Activated CD8-positive, alpha-beta T cell treated with anti-CD3 and anti-CD28 coated beads, Interleukin-2, amount 10 ng/mL, durations not matched to agents 7 days and 5 days (primary cell): Measurements from ENCODE around the gene SRPK2. TPM values are rescaled to one million over a fixed set of nuclear protein-coding genes. Genes with fewer than 3 reads are reported as not detected.

ENCODE experiments used
- ATAC-seq: fragments of 150-1000 bp; cut with Tn5 transposase; one replicate; pipeline ENCODE4 v1.10.0; 2021; ENCODE audit warnings: moderate library complexity
- CTCF ChIA-PET: fragments of 350-600 bp; sonication (Branson Sonifier 250); formaldehyde crosslinking; loops from one replicate; lab custom pipeline; 2021; ENCODE audit warnings: antibody characterized with exemption; lab: Charles Lee
- POLR2A ChIA-PET: fragments of 350-600 bp; sonication (Branson Sonifier 250); formaldehyde crosslinking; loops from one replicate; lab custom pipeline; 2021; ENCODE audit warnings: antibody characterized with exemption; lab: Charles Lee
- DNase-seq: peaks from one replicate; pipeline ENCODE4 v3.0.0-alpha.2; 2020
- H3K27ac Mint-ChIP-seq: one replicate; pipeline ENCODE4 v1.8.0; 2021; ENCODE audit warnings: mild to moderate bottlenecking, mixed read lengths
- H3K27me3 Mint-ChIP-seq: one replicate; pipeline ENCODE4 v1.8.0; 2021; ENCODE audit warnings: low read depth, mixed read lengths
- H3K36me3 Mint-ChIP-seq: one replicate; pipeline ENCODE4 v1.8.0; 2021; ENCODE audit warnings: low read depth, mixed read lengths
- H3K4me1 Mint-ChIP-seq: one replicate; pipeline ENCODE4 v1.8.0; 2021; ENCODE audit warnings: low read depth, mixed read lengths
- H3K4me3 Mint-ChIP-seq: one replicate; pipeline ENCODE4 v1.8.0; 2021; ENCODE audit warnings: mild to moderate bottlenecking, mixed read lengths
- H3K9me3 Mint-ChIP-seq: one replicate; pipeline ENCODE4 v1.8.0; 2022; ENCODE audit warnings: mixed read lengths; ENCODE audit not compliant: insufficient read depth
- total RNA-seq, 2 experiments: library from RNA; stranded (reverse); gene quantifications; one replicate each; pipeline ENCODE4 v1.2.3, GENCODE V29; 2021

Gene SRPK2
- total RNA-seq, 2 experiments from 2014 or later = 34.5 to 35.9 TPM

DNA sequence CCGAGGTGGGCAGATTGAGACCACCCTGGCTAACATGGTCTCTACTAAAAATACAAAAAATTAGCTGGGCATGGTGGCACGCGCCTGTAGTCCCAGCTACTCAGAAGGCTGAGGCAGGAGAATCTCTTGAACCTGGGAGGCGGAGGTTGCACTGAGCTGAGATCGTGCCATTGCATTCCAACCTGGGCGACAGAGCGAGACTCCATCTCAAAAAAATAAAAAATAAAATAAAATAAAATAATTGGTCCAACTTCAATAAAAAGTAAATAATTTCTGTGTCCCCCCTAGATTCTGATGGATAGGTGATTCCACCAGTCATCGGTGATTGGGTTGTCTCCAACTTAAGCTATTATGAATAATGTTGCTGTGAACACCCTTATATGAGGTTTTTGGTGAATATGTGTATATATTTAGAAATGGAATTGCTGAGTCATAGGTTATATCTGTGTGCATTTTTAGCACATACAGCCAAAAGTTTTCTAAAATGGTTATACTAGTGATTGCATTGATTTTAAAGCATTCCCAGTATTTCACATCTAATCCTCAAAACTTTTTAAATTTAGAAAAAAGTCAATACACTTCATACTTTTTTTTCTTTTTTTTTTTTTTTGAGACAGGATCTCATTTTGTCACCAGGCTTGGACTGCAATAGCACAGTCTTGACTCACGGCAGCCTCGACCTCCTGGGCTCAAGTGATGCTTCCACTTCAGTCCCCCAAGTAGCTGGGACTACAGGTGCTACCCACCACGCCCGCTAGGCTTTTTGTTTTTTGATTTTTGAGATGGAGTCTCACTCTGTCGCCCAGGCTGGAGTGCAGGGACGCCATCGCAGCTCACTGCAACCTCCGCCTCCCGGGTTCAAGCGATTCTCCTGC, 13.7 kb upstream of the SRPK2 start:
- H3K27me3 Mint-ChIP-seq = no peaks in the 10 kb centered on the region
- H3K9me3 Mint-ChIP-seq = no peaks in the 10 kb centered on the region
- no peak overlapping the region for H3K27ac Mint-ChIP-seq
- DNase-seq = no peak
- no peak overlapping the region for H3K4me3 Mint-ChIP-seq
- ChIA-PET CTCF (interaction anchor here (0.9 kb wide), 1 partner anchor 249 kb away, joined by 3 read pairs; no protein-coding TSS in a partner anchor), POLR2A (no interaction called here)
- no peaks in the 10 kb centered on the region for H3K36me3 Mint-ChIP-seq
- no peaks in the 10 kb centered on the region for H3K4me1 Mint-ChIP-seq
- no peak for ATAC-seq

DNA sequence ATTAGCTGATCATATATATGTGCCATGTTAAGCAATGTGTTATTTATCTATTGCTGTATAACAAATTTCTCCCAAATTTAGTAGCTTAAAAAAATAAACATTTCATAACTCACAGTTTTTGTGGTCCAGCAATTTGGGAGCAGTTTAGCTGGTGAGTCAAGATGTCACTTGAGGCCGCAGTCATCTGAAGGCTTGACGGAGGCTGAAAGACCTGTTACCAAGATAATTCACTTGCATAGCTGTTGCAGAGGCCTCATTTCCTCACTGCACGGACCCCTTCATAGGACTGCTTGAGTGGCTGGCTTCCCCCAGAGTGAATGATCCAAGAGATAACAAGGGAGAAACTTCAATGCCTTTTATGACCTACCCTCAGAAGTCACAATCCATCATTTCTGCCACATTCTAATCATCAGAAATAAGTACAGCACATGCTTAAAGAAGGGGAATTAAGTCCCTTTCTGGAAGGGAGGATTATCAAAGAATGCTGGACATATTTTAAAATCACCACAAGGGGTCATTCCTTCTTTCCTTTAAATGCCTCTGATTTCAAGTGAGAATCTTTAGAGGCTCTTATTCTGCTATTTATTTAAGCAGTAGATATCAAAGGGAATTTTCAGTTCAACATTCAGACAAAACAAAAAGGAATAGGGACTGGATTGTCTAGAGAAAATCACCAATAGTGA, 10.5 kb upstream of the SRPK2 start:
- DNase-seq (no peak), ATAC-seq (no peak)
- ChIA-PET POLR2A (no interaction called here), CTCF (interaction anchor here (0.6 to 1.7 kb wide), 6 partner anchors 9 to 190 kb away, joined by 3 to 4 read pairs (median 3); no protein-coding TSS in a partner anchor)
- Mint-ChIP-seq H3K4me1 (peaks cover 2% of the 10 kb centered on the region), H3K27me3 (no peaks in the 10 kb centered on the region), H3K27ac (no peak overlapping the region), H3K36me3 (no peaks in the 10 kb centered on the region), H3K9me3 (no peaks in the 10 kb centered on the region), H3K4me3 (no peak overlapping the region)

DNA sequence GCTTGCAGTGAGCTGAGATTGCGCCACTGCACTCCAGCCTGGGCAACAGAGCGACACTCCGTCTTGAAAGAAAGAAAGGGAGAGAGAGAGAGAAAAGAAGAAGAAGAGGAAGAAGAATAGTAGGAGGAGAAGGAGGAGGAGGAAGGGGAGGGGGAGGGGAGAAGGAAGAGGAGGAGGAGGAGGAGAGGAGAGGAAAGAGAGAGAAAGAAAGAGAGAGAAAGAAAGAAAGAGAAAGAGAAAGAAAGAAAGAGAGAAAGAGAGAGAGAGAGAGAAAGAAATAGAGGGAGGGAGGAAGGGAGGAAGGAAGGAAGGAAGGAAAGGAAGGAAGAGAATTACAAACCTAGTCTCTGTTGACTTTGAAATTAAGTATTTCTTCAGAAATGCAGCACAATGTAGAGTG, 7.8 kb upstream of the SRPK2 start:
- H3K27me3 Mint-ChIP-seq = no peaks in the 10 kb centered on the region
- no peak overlapping the region for H3K4me3 Mint-ChIP-seq
- ChIA-PET POLR2A (no interaction called here), CTCF (no interaction called here)
- H3K36me3 Mint-ChIP-seq = no peaks in the 10 kb centered on the region
- no peak for DNase-seq
- H3K9me3 Mint-ChIP-seq = no peaks in the 10 kb centered on the region
- H3K27ac Mint-ChIP-seq = no peak overlapping the region
- H3K4me1 Mint-ChIP-seq = peaks cover 2% of the 10 kb centered on the region
- ATAC-seq = no peak

DNA sequence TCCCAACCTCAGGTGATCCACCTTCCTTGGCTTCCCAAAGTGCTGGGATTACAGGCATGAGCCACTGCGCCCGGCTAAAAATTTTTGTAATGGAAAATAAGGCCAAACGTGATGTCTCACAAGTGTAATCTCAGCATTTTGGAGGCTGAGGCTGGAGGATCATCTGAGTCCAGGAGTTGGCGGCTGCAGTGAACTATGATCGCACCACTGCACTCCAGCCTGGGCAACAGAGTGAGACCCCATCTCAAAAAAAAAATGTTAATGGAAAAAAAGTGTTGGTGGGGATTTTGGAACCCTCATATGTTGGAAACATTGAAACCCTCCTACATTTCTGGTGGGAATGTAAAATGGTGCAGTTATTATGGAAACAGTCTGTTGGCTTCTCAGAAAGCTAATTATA, 2.7 kb upstream of the SRPK2 start:
- CTCF ChIA-PET = interaction anchor here (0.9 kb wide), 1 partner anchor 38 kb away, joined by 3 read pairs; no protein-coding TSS in a partner anchor
- POLR2A ChIA-PET = no interaction called here
- H3K36me3 Mint-ChIP-seq = peaks cover 6% of the 10 kb centered on the region

DNA sequence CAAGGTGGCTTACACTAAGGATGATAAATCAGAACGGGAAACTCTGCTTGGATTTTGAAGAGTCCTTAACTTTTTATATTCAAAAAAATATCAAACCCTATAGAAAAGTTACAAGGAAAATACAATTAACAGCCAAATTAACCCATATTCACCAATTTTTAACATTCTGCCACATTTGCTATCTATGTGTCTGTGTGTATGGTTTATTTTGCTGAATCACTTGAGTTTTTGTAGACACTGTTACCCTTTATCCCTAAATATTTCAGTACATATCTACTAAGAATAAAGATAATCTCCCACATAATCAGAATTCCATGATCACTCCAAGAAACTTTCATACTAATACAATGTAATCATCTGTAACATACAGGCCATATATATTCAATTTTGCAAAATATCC, 1.2 kb upstream of the SRPK2 start:
- Mint-ChIP-seq H3K4me1 (peaks cover 14% of the 10 kb centered on the region), H3K4me3 (peak overlapping the region; percentile 94), H3K27me3 (peaks cover 4% of the 10 kb centered on the region), H3K9me3 (no peaks in the 10 kb centered on the region), H3K36me3 (peaks cover 9% of the 10 kb centered on the region), H3K27ac (no peak overlapping the region)
- ChIA-PET CTCF (no interaction called here), POLR2A (no interaction called here)
- ATAC-seq (no peak), DNase-seq (no peak)

More for the DNA sequence above, 2.7 kb upstream of the SRPK2 start:
- no peak overlapping the region for H3K27ac Mint-ChIP-seq
- peaks cover 4% of the 10 kb centered on the region for H3K27me3 Mint-ChIP-seq
- H3K4me1 Mint-ChIP-seq = peaks cover 16% of the 10 kb centered on the region
- no peaks in the 10 kb centered on the region for H3K9me3 Mint-ChIP-seq
- ATAC-seq (no peak), DNase-seq (no peak)
- no peak overlapping the region for H3K4me3 Mint-ChIP-seq

DNA sequence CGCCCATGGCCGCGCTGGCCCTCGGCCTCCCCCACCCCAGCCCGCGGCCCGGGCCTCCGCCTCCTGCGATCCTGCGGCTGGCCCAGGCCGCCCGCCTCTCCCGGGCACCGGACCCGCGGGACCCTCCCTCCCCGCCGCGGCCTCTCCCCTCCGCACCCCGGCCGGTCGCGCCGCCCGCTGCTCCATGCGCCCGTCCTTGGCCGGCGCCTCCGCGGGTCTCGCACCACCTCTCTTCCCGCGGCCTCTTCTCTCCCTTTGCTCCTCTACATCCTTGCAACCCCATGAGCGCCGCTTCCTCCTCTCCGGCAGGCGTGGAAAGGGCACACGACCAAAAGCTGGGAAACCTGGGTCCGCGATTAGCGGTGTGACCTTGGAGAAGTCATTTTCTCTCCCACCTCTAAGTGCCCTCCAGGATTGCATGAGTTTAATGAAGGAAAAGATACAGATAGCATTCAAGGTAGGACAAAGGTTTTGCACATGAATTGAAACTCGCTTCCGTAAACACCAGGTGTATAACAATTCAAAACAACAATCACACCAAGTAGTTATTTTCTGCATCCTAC, 448 bp upstream of the SRPK2 start:
- H3K27ac Mint-ChIP-seq = peak overlapping the region; percentile 86
- peaks cover 14% of the 10 kb centered on the region for H3K4me1 Mint-ChIP-seq
- ChIA-PET POLR2A (interaction anchor here (0.7 to 1.1 kb wide), 3 partner anchors 37 to 376 kb away, joined by 3 to 6 read pairs (median 4); no protein-coding TSS in a partner anchor), CTCF (interaction anchor here (1.1 kb wide), 2 partner anchors 55 to 246 kb away, joined by 3 read pairs; no protein-coding TSS in a partner anchor)
- H3K4me3 Mint-ChIP-seq = peak overlapping the region; percentile 94
- H3K36me3 Mint-ChIP-seq = peaks cover 9% of the 10 kb centered on the region
- no peak for DNase-seq
- no peaks in the 10 kb centered on the region for H3K9me3 Mint-ChIP-seq
- ATAC-seq = peak; percentile 59
- H3K27me3 Mint-ChIP-seq = peaks cover 4% of the 10 kb centered on the region

DNA sequence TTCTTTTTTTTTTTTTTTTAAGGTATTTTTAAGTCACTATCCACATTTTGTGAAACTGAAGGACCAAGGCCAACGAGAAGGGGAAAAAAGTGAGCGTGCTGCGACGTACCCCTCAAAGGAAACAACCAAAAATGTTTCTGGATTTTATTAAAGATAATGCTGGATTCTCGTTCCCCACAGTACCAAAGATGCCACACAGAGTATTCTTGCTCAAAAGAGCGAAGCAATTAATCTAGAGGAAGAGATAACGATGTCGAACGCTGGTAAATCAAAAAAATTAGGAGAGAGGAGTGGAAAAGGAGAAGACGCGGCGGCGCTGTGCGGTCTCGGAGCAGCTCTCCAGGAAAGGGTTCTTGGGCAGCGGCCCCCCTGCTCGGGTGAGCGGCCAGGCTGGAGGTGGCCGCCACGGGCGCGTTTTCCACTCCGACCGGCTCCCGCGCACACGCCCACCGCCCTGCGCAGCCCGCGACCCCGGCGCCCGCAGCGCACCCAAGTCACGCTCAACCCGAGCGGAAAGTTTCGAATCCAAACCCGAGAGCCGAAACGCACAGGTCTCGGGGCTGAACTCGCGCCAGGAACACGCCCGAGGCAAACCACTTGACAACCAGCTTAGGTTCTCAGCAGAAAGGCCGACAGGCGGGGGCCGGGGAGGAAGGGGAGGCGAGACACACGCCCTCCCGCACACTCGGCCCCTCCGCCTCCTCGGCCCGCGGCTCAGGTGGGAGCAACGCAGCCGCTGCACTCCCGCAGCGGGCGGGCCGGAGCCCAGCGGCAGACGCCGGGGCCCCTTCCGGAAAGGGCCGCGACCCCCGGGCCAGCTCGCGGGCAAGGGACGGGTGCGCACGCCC, 989 bp downstream of the SRPK2 start:
- CTCF ChIA-PET = interaction anchor here (1.1 to 1.5 kb wide), 6 partner anchors 14 to 244 kb away, joined by 3 to 4 read pairs (median 3); no protein-coding TSS in a partner anchor
- Mint-ChIP-seq H3K4me1 (peaks cover 14% of the 10 kb centered on the region), H3K27ac (peak overlapping the region; percentile 69), H3K9me3 (no peaks in the 10 kb centered on the region), H3K27me3 (peaks cover 4% of the 10 kb centered on the region), H3K36me3 (peaks cover 9% of the 10 kb centered on the region), H3K4me3 (peak overlapping the region; percentile 83)
- DNase-seq = peak; percentile 66
- POLR2A ChIA-PET = interaction anchor here (0.9 to 1.3 kb wide), 4 partner anchors 35 to 374 kb away, joined by 3 to 6 read pairs (median 4); no protein-coding TSS in a partner anchor
- peak; percentile 48 for ATAC-seq

DNA sequence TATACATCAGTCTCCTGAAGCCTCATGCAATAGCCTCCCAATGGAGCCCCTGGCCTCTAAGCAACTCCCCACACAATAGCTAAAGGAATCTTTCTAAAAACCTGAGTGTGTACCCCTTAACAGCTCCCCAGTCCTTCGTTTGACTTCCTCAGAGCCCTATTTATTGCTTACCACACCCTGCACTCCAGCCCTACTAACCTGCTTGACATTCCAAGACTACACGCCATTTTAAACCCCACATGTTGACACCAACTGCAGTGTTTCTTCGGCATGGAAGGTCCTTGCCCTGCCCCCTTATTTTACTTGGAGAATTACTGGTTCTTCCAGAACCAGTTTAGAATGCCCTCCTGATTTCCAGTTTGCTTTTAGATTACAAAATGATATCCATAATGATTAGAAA, 10.8 kb downstream of the SRPK2 start:
- Mint-ChIP-seq H3K4me1 (peaks cover 3% of the 10 kb centered on the region), H3K27me3 (no peaks in the 10 kb centered on the region), H3K4me3 (no peak overlapping the region), H3K27ac (no peak overlapping the region), H3K9me3 (no peaks in the 10 kb centered on the region), H3K36me3 (peaks cover 3% of the 10 kb centered on the region)
- DNase-seq = no peak
- POLR2A ChIA-PET = no interaction called here
- no peak for ATAC-seq
- CTCF ChIA-PET = no interaction called here

DNA sequence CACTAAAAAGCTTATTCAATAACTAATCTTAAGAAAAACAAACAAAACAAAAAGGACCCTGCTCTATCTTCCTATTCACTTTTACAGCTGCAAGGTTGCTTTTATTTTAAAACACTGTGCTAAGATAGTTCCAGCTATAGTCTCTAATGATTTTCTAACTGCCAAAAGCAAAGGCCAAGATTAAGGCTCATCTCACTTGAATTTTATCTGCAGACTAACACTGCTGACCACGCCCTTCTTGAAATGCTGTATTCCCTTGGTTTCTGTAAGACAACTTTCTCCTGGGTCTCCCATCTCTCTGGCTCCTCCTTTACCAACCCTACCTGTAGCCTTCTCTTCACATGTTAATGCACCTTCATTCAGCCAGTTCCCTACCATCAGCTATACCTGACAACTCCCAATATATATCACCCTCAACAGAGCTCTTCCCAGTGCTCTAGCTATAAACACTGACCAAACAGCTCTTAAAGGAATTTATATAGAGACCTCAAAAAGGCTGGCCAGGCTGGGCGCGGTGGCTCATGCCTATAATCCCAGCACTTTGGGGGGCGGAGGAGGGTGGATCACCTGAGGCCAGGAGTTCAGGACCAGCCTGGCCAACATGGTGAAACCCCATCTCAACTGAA, 11.7 kb downstream of the SRPK2 start:
- POLR2A ChIA-PET = interaction anchor here (1.4 kb wide), 1 partner anchor 25 kb away, joined by 3 read pairs; no protein-coding TSS in a partner anchor
- no peak for DNase-seq
- no peak for ATAC-seq
- CTCF ChIA-PET = no interaction called here
- peaks cover 3% of the 10 kb centered on the region for H3K36me3 Mint-ChIP-seq
- no peak overlapping the region for H3K4me3 Mint-ChIP-seq
- no peaks in the 10 kb centered on the region for H3K27me3 Mint-ChIP-seq
- no peak overlapping the region for H3K27ac Mint-ChIP-seq
- no peaks in the 10 kb centered on the region for H3K4me1 Mint-ChIP-seq
- H3K9me3 Mint-ChIP-seq = no peaks in the 10 kb centered on the region

DNA sequence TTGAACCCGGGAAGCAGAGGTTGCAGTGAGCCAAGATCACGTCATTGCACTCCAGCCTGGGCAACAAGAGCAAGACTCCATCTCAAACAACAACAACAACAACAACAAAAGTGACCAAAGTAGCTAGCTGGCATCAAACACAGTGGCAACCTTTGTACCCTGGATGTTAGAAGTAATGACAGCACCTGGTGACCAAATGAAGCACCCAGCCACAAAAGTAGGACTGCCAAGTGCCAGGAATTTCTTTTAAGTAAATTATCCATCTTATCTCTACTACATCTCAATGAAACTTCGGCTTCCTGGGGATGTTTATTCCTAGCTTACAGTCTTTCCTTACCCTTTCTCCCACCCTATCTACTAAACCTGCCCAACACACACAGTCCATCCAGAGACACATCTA, 18.8 kb downstream of the SRPK2 start:
- Mint-ChIP-seq H3K4me3 (no peak overlapping the region), H3K4me1 (no peaks in the 10 kb centered on the region), H3K27me3 (no peaks in the 10 kb centered on the region), H3K27ac (no peak overlapping the region), H3K9me3 (no peaks in the 10 kb centered on the region), H3K36me3 (peaks cover 5% of the 10 kb centered on the region)
- POLR2A ChIA-PET = no interaction called here
- ATAC-seq (no peak), DNase-seq (no peak)
- CTCF ChIA-PET = interaction anchor here (1.1 kb wide), 1 partner anchor 17 kb away, joined by 3 read pairs; no protein-coding TSS in a partner anchor
